HEK293 (cell line): ENCODE measurements around the gene DIDO1.

Experiments
- BCL11A ChIP-seq: fragments of 450-650 bp; formaldehyde crosslinking; IDR thresholded peaks from 2 replicates; pipeline ENCODE4 v1.5.1; 2016; ENCODE audit warnings: low read depth, missing biosample characterization, missing genetic modification characterization
- PATZ1 ChIP-seq: fragments of 450-650 bp; formaldehyde crosslinking; IDR thresholded peaks from 2 replicates; pipeline ENCODE4 v1.5.1; 2016; ENCODE audit warnings: missing biosample characterization, missing genetic modification characterization
- RBAK ChIP-seq: fragments of 450-650 bp; formaldehyde crosslinking; IDR thresholded peaks from 2 replicates; pipeline ENCODE4 v1.5.1; 2016; ENCODE audit warnings: missing biosample characterization, missing genetic modification characterization
- SALL2 ChIP-seq: fragments of 450-650 bp; formaldehyde crosslinking; IDR thresholded peaks from 2 replicates; pipeline ENCODE4 v1.5.0; 2017; ENCODE audit warnings: missing biosample characterization, mild to moderate bottlenecking, missing genetic modification characterization, borderline replicate concordance
- TSHZ1 ChIP-seq: fragments of 450-650 bp; formaldehyde crosslinking; IDR thresholded peaks from 2 replicates; pipeline ENCODE4 v1.5.1; 2016; ENCODE audit warnings: missing biosample characterization, missing genetic modification characterization, borderline replicate concordance
- YY2 ChIP-seq: fragments of 450-650 bp; formaldehyde crosslinking; IDR thresholded peaks from 2 replicates; pipeline ENCODE4 v1.5.1; 2016; ENCODE audit warnings: missing biosample characterization, missing genetic modification characterization
- ZEB2 ChIP-seq: fragments of 450-650 bp; formaldehyde crosslinking; IDR thresholded peaks from 2 replicates; pipeline ENCODE4 v1.5.1; 2016; ENCODE audit warnings: missing biosample characterization, missing genetic modification characterization
- ZFP69B ChIP-seq: fragments of 450-650 bp; formaldehyde crosslinking; IDR thresholded peaks from 2 replicates; pipeline ENCODE4 v1.5.1; 2016; ENCODE audit warnings: missing biosample characterization, missing genetic modification characterization
- ZNF114 ChIP-seq: fragments of 450-650 bp; formaldehyde crosslinking; IDR thresholded peaks from 2 replicates; pipeline ENCODE4 v1.5.0; 2017; ENCODE audit warnings: missing biosample characterization, missing genetic modification characterization
- ZNF155 ChIP-seq: fragments of 450-650 bp; formaldehyde crosslinking; IDR thresholded peaks from 2 replicates; pipeline ENCODE4 v1.5.1; 2016; ENCODE audit warnings: missing biosample characterization, missing genetic modification characterization
- ZNF175 ChIP-seq: fragments of 450-650 bp; formaldehyde crosslinking; IDR thresholded peaks from 2 replicates; pipeline ENCODE4 v1.5.1; 2016; ENCODE audit warnings: missing biosample characterization, missing genetic modification characterization
- ZNF221 ChIP-seq: fragments of 450-650 bp; formaldehyde crosslinking; IDR thresholded peaks from 2 replicates; pipeline ENCODE4 v1.5.1; 2017; ENCODE audit warnings: missing biosample characterization, missing genetic modification characterization, borderline replicate concordance
- ZNF26 ChIP-seq: fragments of 450-650 bp; formaldehyde crosslinking; IDR thresholded peaks from 2 replicates; pipeline ENCODE4 v1.5.1; 2016; ENCODE audit warnings: missing biosample characterization, missing genetic modification characterization
- ZNF302 ChIP-seq: fragments of 450-650 bp; formaldehyde crosslinking; IDR thresholded peaks from 2 replicates; pipeline ENCODE4 v1.5.1; 2016; ENCODE audit warnings: missing biosample characterization, missing genetic modification characterization, low read depth
- ZNF449 ChIP-seq: fragments of 450-650 bp; formaldehyde crosslinking; IDR thresholded peaks from 2 replicates; pipeline ENCODE4 v1.5.1; 2017; ENCODE audit warnings: missing biosample characterization, mild to moderate bottlenecking, missing genetic modification characterization, moderate library complexity
- ZNF529 ChIP-seq: fragments of 450-650 bp; formaldehyde crosslinking; IDR thresholded peaks from 2 replicates; pipeline ENCODE4 v1.5.1; 2017; ENCODE audit warnings: missing genetic modification characterization, missing biosample characterization; ENCODE audit not compliant: insufficient replicate concordance
- ZNF571 ChIP-seq: fragments of 450-650 bp; formaldehyde crosslinking; IDR thresholded peaks from 2 replicates; pipeline ENCODE4 v1.5.0; 2017; ENCODE audit warnings: missing biosample characterization, missing genetic modification characterization
- ZNF624 ChIP-seq: fragments of 450-650 bp; formaldehyde crosslinking; IDR thresholded peaks from 2 replicates; pipeline ENCODE4 v1.5.1; 2017; ENCODE audit warnings: missing biosample characterization, missing genetic modification characterization
- ZNF626 ChIP-seq: fragments of 450-650 bp; sonication (Bioruptor Pico); formaldehyde crosslinking; IDR thresholded peaks from 2 replicates; pipeline ENCODE4 v1.5.1; 2018; ENCODE audit warnings: missing biosample characterization, missing genetic modification characterization, inconsistent platforms
- ZNF629 ChIP-seq: fragments of 450-650 bp; formaldehyde crosslinking; IDR thresholded peaks from 2 replicates; pipeline ENCODE4 v1.5.1; 2017; ENCODE audit warnings: missing biosample characterization, missing genetic modification characterization
- ZNF670 ChIP-seq: fragments of 450-650 bp; formaldehyde crosslinking; IDR thresholded peaks from 2 replicates; pipeline ENCODE4 v1.5.1; 2016; ENCODE audit warnings: missing biosample characterization, missing genetic modification characterization, low read depth
- ZNF692 ChIP-seq: fragments of 450-650 bp; formaldehyde crosslinking; IDR thresholded peaks from 2 replicates; pipeline ENCODE4 v1.5.1; 2016; ENCODE audit warnings: missing biosample characterization, missing genetic modification characterization
- ZNF701 ChIP-seq: fragments of 450-650 bp; formaldehyde crosslinking; IDR thresholded peaks from 2 replicates; pipeline ENCODE4 v1.5.1; 2016; ENCODE audit warnings: missing biosample characterization, missing genetic modification characterization
- ZNF76 ChIP-seq: fragments of 450-650 bp; formaldehyde crosslinking; IDR thresholded peaks from 2 replicates; pipeline ENCODE4; 2016; ENCODE audit warnings: low read depth, missing biosample characterization, missing genetic modification characterization, borderline replicate concordance
- ZNF830 ChIP-seq: fragments of 450-650 bp; IDR thresholded peaks from 2 replicates; pipeline ENCODE4 v1.5.0; 2018; ENCODE audit warnings: missing biosample characterization, missing genetic modification characterization, low read depth, mild to moderate bottlenecking, moderate library complexity
- ZNF837 ChIP-seq: fragments of 450-650 bp; formaldehyde crosslinking; IDR thresholded peaks from 2 replicates; pipeline ENCODE4 v1.5.1; 2016; ENCODE audit warnings: missing biosample characterization, missing genetic modification characterization
- ZNF843 ChIP-seq: fragments of 450-650 bp; formaldehyde crosslinking; IDR thresholded peaks from 2 replicates; pipeline ENCODE4 v1.5.1; 2016; ENCODE audit warnings: missing biosample characterization, missing genetic modification characterization
- ZSCAN16 ChIP-seq: fragments of 450-650 bp; formaldehyde crosslinking; IDR thresholded peaks from 2 replicates; pipeline ENCODE4 v1.5.1; 2016; ENCODE audit warnings: missing biosample characterization, missing genetic modification characterization
- TF ChIP-seq, protein P1 (sequence below): fragments of 450-650 bp; formaldehyde crosslinking; IDR thresholded peaks from 2 replicates; pipeline ENCODE4 v1.5.1; 2017; ENCODE audit warnings: missing biosample characterization, missing genetic modification characterization

The DIDO1 gene

DNA sequence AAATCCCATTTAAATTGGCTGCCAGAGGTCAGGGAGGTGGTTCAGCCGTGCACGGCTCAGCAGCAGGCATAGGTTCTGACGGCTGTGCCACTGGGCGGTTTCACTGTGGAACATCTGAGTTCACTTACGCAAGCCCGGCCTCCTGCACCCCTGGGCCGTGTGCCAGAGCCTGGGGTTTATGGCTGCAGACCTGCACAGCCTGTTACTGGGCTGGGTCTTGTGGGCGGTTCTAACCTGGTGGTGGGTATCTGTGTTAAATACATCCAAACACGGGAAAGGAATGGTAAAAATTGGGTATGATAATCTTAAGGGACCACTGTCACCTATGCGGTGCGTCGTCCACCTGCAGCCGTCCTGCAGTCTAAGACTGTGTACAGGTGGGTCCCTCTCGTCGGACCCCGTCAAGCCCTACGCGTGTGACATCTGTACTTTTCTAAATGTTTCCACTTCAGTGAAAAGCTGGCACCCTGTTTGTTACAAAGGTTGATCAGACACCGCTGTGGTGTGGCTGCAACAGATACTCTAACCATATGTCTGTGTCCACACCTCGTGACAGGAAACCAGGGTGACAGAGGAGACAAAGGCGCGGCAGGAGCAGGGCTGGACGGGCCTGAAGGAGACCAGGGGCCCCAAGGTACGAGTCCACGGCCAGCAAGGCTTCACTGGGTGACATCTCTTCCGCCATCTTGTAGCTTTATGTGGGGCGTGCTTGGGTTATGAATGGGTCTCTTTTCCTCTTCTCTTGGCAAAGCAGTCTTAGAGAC, 88.0 kb downstream of the DIDO1 start (continued):
- TF ChIP-seq TSHZ1 (tag by site-specific recombination): no peak
- no peak for TF ChIP-seq ZNF837 (tag by site-specific recombination)
- no peak for TF ChIP-seq ZNF830 (tag by site-specific recombination)
- TF ChIP-seq ZSCAN16 (tag by site-specific recombination): no peak
- no peak for TF ChIP-seq ZNF114 (tag by site-specific recombination)
- no peak for TF ChIP-seq ZNF155 (tag by site-specific recombination)
- no peak for TF ChIP-seq ZNF221
- no peak for TF ChIP-seq ZNF670
- no peak for TF ChIP-seq ZNF76 (tag by site-specific recombination)
- no peak for TF ChIP-seq ZNF626 (tag by site-specific recombination)
- TF ChIP-seq ZNF529: no peak
- 0 out of 2 replicates have a peak, but pooled peaks have one; percentile 36 for TF ChIP-seq PATZ1 (tag by site-specific recombination)
- TF ChIP-seq ZNF26: no peak
- no peak for TF ChIP-seq ZNF843
- TF ChIP-seq ZNF692: no peak
- no peak for TF ChIP-seq ZFP69B (tag by site-specific recombination)
- no peak for TF ChIP-seq ZNF571 (tag by site-specific recombination)
- TF ChIP-seq SALL2 (tag by site-specific recombination): no peak
- TF ChIP-seq ZNF624 (tag by site-specific recombination): no peak
- peak; percentile 30; the same call in 1 of the 2 replicates for TF ChIP-seq ZEB2
- no peak for TF ChIP-seq BCL11A (tag by site-specific recombination)
- 0 out of 2 replicates have a peak, but pooled peaks have one; percentile 30 for TF ChIP-seq ZNF629 (tag by site-specific recombination)
- TF ChIP-seq, protein P1, sequence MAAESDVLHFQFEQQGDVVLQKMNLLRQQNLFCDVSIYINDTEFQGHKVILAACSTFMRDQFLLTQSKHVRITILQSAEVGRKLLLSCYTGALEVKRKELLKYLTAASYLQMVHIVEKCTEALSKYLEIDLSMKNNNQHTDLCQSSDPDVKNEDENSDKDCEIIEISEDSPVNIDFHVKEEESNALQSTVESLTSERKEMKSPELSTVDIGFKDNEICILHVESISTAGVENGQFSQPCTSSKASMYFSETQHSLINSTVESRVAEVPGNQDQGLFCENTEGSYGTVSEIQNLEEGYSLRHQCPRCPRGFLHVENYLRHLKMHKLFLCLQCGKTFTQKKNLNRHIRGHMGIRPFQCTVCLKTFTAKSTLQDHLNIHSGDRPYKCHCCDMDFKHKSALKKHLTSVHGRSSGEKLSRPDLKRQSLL (tag by site-specific recombination): no peak
- no peak for TF ChIP-seq ZNF302 (tag by site-specific recombination)
- TF ChIP-seq ZNF449 (tag by site-specific recombination): peak; percentile 44; the same call in 1 of the 2 replicates
- no peak for TF ChIP-seq ZNF701 (tag by site-specific recombination)
- TF ChIP-seq ZNF175: no peak
- TF ChIP-seq YY2 (tag by site-specific recombination): no peak
- TF ChIP-seq RBAK (tag by site-specific recombination): no peak
